Endothelial cell of umbilical vein (primary cell): ENCODE measurements around the gene COPS7A. TPM values are rescaled to one million over a fixed set of nuclear protein-coding genes. Genes with fewer than 3 reads are reported as not detected.

Experiments used
- BruUV-seq: library from RNA; stranded (reverse); fragments of 400-500 nt; replicated peaks from 2 replicates; lab custom pipeline; 2021; lab: Mats Ljungman, UMichigan
- CTCF ChIA-PET: fragments of 300-600, 350-600 bp; sonication (Branson Sonifier 250); formaldehyde crosslinking; loops from one replicate; lab custom pipeline; 2021; ENCODE audit warnings: antibody characterized with exemption, inconsistent platforms; lab: Charles Lee
- POLR2A ChIA-PET: fragments of 300-600, 350-600 bp; sonication (Branson Sonifier 250); formaldehyde crosslinking; loops from one replicate; lab custom pipeline; 2021; ENCODE audit warnings: antibody characterized with exemption, inconsistent platforms; lab: Charles Lee
- DNase-seq: peaks from one replicate; pipeline ENCODE4 v3.0.0-alpha.2; 2011; ENCODE audit warnings: low read depth, low spot score
- FAIRE-seq: peaks from 2 replicates; lab custom pipeline; 2011; peaks lifted over from hg19 to GRCh38; lab: Jason Lieb, UNC
- H2AFZ ChIP-seq: 2 replicates; pipeline ENCODE4 v1.6.0; 2012; ENCODE audit warnings: low read depth, low read length, control low read depth, inconsistent platforms
- H3K27ac ChIP-seq: 2 replicates; pipeline ENCODE4 v1.5.1; 2011; ENCODE audit warnings: low read depth, mild to moderate bottlenecking, control low read depth, low read length, moderate library complexity; ENCODE audit not compliant: insufficient read depth
- H3K27me3 ChIP-seq, 2 experiments: 2 replicates each; pipeline versions ENCODE4 v1.6.0 to v1.6.1; 2011; ENCODE audit warnings: low read length in 2 of 2, mixed read lengths in 1 of 2; ENCODE audit not compliant: control insufficient read depth in 2 of 2, insufficient read depth in 2 of 2
- H3K36me3 ChIP-seq, 2 experiments: 2 replicates in 1 of 2; 3 replicates in 1 of 2; pipeline ENCODE4 v1.5.1; 2011; ENCODE audit warnings: low read length in 2 of 2, mild to moderate bottlenecking in 1 of 2, moderate library complexity in 1 of 2; ENCODE audit not compliant: control insufficient read depth in 2 of 2, insufficient read depth in 2 of 2; ENCODE audit errors: extremely low read depth in 1 of 2
- H3K4me1 ChIP-seq: 3 replicates; pipeline ENCODE4 v1.5.1; 2011; ENCODE audit warnings: mild to moderate bottlenecking, low read length; ENCODE audit not compliant: control insufficient read depth, insufficient read depth; ENCODE audit errors: extremely low read depth
- H3K4me2 ChIP-seq: 2 replicates; pipeline ENCODE4 v1.6.1; 2011; ENCODE audit warnings: low read length, control low read depth, mixed read lengths; ENCODE audit not compliant: insufficient read depth
- H3K4me3 ChIP-seq, 3 experiments: fragments of 200-600 bp in 1 of 3; sonication (generic), shearing (Covaris generic) in 1 of 3; replicated peaks in 1 of 3; 2 replicates each; pipeline ENCODE4 v1.5.1; 2011 to 2016; ENCODE audit warnings: control low read depth in 3 of 3, low read length in 3 of 3, mild to moderate bottlenecking in 2 of 3, inconsistent platforms in 1 of 3, low read depth in 1 of 3, moderate library complexity in 1 of 3; ENCODE audit not compliant: insufficient read depth in 1 of 3
- H3K79me2 ChIP-seq: 2 replicates; pipeline ENCODE4 v1.6.0; 2012; ENCODE audit warnings: low read length, inconsistent platforms; ENCODE audit not compliant: control insufficient read depth, insufficient read depth
- H3K9ac ChIP-seq: replicated peaks from 2 replicates; pipeline ENCODE3; 2011; ENCODE audit warnings: low read length, control low read depth; ENCODE audit not compliant: insufficient read depth; ENCODE audit errors: extremely low read depth
- H3K9me1 ChIP-seq: replicated peaks from 3 replicates; pipeline ENCODE4 v1.6.0; 2011; ENCODE audit warnings: mild to moderate bottlenecking, low read length; ENCODE audit not compliant: control insufficient read depth, insufficient read depth; ENCODE audit errors: extremely low read depth
- H3K9me3 ChIP-seq: replicated peaks from 2 replicates; pipeline ENCODE4 v1.5.1; 2012; ENCODE audit warnings: low read length, inconsistent platforms; ENCODE audit not compliant: control insufficient read depth, insufficient read depth
- H4K20me1 ChIP-seq: replicated peaks from 2 replicates; pipeline ENCODE3; 2011; ENCODE audit warnings: mild to moderate bottlenecking, low read length; ENCODE audit not compliant: control insufficient read depth, insufficient read depth; ENCODE audit errors: extremely low read depth
- EZH2 ChIP-seq: IDR thresholded peaks from 2 replicates; pipeline ENCODE4 v1.6.1; 2012; ENCODE audit warnings: borderline replicate concordance, low read depth, mild to moderate bottlenecking, moderate library complexity, low read length, inconsistent platforms; ENCODE audit not compliant: severe bottlenecking
- FOS ChIP-seq: IDR thresholded peaks from 2 replicates; pipeline ENCODE4 v1.6.1; 2011; ENCODE audit warnings: mild to moderate bottlenecking, low read length, moderate library complexity, borderline replicate concordance; ENCODE audit not compliant: insufficient read depth
- GATA2 ChIP-seq: IDR thresholded peaks from 2 replicates; pipeline ENCODE4 v1.7.0; 2011; ENCODE audit warnings: low read depth, mild to moderate bottlenecking, moderate library complexity, mixed read lengths, low read length; ENCODE audit not compliant: insufficient read length, insufficient read depth
- JUN ChIP-seq: IDR thresholded peaks from 2 replicates; pipeline ENCODE4 v1.6.1; 2011; ENCODE audit warnings: borderline replicate concordance, low read depth; ENCODE audit not compliant: insufficient read length, insufficient read depth
- MYC ChIP-seq: IDR thresholded peaks from one replicate; pipeline ENCODE4 v1.6.1; 2011; ENCODE audit warnings: mild to moderate bottlenecking, low read depth, low read length
- POLR2A ChIP-seq: IDR thresholded peaks from 2 replicates; pipeline ENCODE4 v1.6.1; 2012; ENCODE audit warnings: low read depth, mild to moderate bottlenecking, control low read depth, low read length
- POLR2AphosphoS5 ChIP-seq: IDR thresholded peaks from 2 replicates; pipeline ENCODE4 v1.6.1; 2012; ENCODE audit warnings: low read depth, mild to moderate bottlenecking, control low read depth, low read length, moderate library complexity; ENCODE audit not compliant: insufficient read depth
- dilution Hi-C: fragments of 300-500 bp; cut with MboI; formaldehyde crosslinking; loops from one replicate; pipeline ENCODE4 v1.15.0; 2019; ENCODE audit warnings: low sequenced_read_pairs; ENCODE audit not compliant: extremely low pct_ligation_motif_present
- intact Hi-C: fragments of 100-400 bp; cut with micrococcal nuclease; formaldehyde crosslinking; loops from one replicate; pipeline ENCODE4 v1.10.0; 2022
- polyA plus RNA-seq, 4 experiments: library from polyadenylated mRNA; depleted of rRNA in 3 of 4; stranded (reverse) in 3 of 4; unstranded in 1 of 4; fragments of >200 nt; gene quantifications; 2 replicates each; pipeline versions ENCODE4 v1.2.1 to v1.2.3, GENCODE V29; 2011 to 2012; ENCODE audit warnings: missing spikeins in 1 of 4
- total RNA-seq: library from RNA; stranded (reverse); gene quantifications from 2 replicates; pipeline ENCODE4 v1.2.3, GENCODE V29; 2021
- TF ChIP-seq, protein P1 (sequence below): IDR thresholded peaks from 2 replicates; pipeline ENCODE4 v1.6.1; 2011; ENCODE audit not compliant: insufficient read depth, insufficient read length
- TF ChIP-seq, protein P2 (sequence below), 2 donors: IDR thresholded peaks; 1 replicate in 1 of 2; 2 replicates in 1 of 2; pipeline ENCODE4 v1.5.1; 2011; ENCODE audit warnings: low read length in 2 of 2, mild to moderate bottlenecking in 2 of 2, moderate library complexity in 2 of 2, control low read depth in 1 of 2, inconsistent platforms in 1 of 2, low read depth in 1 of 2; ENCODE audit not compliant: insufficient read depth in 1 of 2; ENCODE audit errors: extremely low read depth in 1 of 2

COPS7A gene
- total and polyA plus RNA-seq, 2 donors (not counting 3 experiments of a cell fraction or from before 2014, with no cell fraction given), result 41.1 to 104 TPM

DNA sequence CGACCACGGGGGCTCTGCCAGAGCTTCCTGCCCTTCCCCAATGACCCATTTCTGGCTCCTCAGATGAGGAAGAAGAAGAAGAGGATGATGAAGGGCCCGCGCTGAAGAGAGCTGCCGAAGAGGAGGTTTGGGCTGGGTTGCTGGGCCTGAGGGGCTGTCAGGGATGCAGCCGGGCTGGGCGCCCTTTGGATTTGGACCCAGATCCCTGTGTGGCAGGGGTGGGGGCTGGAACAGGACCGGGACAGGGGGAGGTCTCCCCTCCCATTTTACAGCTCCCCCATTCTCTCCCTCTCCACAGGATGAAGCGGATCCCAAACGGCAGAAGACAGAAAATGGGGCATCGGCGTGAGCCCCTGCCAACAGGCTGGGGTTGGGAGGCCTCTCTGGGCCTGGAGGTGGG is 46.2 kb downstream of the COPS7A start:
- H3K4me2 ChIP-seq, result no peak overlapping the region
- no TSS peak for BruUV-seq
- POLR2A ChIA-PET, result no interaction called here

More for the DNA sequence above, 46.2 kb downstream of the COPS7A start:
- FAIRE-seq, result no peak
- Histone ChIP-seq H3K27ac (no peak overlapping the region), H3K9ac (no peak overlapping the region), H3K36me3 (peaks cover 0 to 25% of the 10 kb centered on the region in 2 experiments), H3K9me3 (no peaks in the 10 kb centered on the region), H3K27me3 (no peaks in the 10 kb centered on the region), H3K4me1 (peaks cover 22% of the 10 kb centered on the region), H3K4me3 (no peak overlapping the region), H3K79me2 (peaks cover 32% of the 10 kb centered on the region), H3K9me1 (no peaks in the 10 kb centered on the region), H2AFZ (no peak overlapping the region), H4K20me1 (no peaks in the 10 kb centered on the region)
- no peak for DNase-seq
- intact Hi-C loops (no loop called here), dilution Hi-C loops (no loop called here)
- CTCF ChIA-PET, result interaction anchor here (8.4 kb wide), 1 partner anchor 17 kb away, joined by 234 read pairs; the partner anchor contains the start of gene MLF2
- TF ChIP-seq JUN, result no peak
- TF ChIP-seq GATA2, result no peak
- no peak for TF ChIP-seq EZH2
- TF ChIP-seq POLR2AphosphoS5, result no peak
- TF ChIP-seq, protein P1, sequence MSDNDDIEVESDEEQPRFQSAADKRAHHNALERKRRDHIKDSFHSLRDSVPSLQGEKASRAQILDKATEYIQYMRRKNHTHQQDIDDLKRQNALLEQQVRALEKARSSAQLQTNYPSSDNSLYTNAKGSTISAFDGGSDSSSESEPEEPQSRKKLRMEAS, result no peak
- TF ChIP-seq POLR2A, result no peak
- TF ChIP-seq MYC, result no peak
- TF ChIP-seq, protein P2, sequence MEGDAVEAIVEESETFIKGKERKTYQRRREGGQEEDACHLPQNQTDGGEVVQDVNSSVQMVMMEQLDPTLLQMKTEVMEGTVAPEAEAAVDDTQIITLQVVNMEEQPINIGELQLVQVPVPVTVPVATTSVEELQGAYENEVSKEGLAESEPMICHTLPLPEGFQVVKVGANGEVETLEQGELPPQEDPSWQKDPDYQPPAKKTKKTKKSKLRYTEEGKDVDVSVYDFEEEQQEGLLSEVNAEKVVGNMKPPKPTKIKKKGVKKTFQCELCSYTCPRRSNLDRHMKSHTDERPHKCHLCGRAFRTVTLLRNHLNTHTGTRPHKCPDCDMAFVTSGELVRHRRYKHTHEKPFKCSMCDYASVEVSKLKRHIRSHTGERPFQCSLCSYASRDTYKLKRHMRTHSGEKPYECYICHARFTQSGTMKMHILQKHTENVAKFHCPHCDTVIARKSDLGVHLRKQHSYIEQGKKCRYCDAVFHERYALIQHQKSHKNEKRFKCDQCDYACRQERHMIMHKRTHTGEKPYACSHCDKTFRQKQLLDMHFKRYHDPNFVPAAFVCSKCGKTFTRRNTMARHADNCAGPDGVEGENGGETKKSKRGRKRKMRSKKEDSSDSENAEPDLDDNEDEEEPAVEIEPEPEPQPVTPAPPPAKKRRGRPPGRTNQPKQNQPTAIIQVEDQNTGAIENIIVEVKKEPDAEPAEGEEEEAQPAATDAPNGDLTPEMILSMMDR (IDR thresholded peaks at IDR 0.05; ENCODE audit: extremely low read depth in 1 of 2, insufficient read depth in 1 of 2, low read depth in 1 of 2, low read length in 2 of 2), result no peak
- no peak for TF ChIP-seq FOS
